NCI-H2196 (cell line): ENCODE results near the gene CCL4.

ENCODE experiments used
- DNase-seq: peaks from one replicate; lab custom pipeline; 2025; ENCODE audit not compliant: unreplicated experiment; lab: John Stamatoyannopoulos, UW

CCL4 gene

GRCh38 chr17:36142806-36143205 lies 39.2 kb downstream of the CCL4 start:
- DNase-seq = no peak

- DNase-seq = no peak
Observed at GRCh38 chr17:36144014-36144413, 40.4 kb downstream of the CCL4 start.

- no peak for DNase-seq
Observed at GRCh38 chr17:36144981-36145729, 41.5 kb downstream of the CCL4 start.

GRCh38 chr17:36147601-36148000 lies 44.0 kb downstream of the CCL4 start:
- no peak for DNase-seq

- DNase-seq = peak; percentile 6
Observed at GRCh38 chr17:36148559-36149295, 45.1 kb downstream of the CCL4 start.

GRCh38 chr17:36149296-36149820 lies 45.7 kb downstream of the CCL4 start:
- DNase-seq = no peak

GRCh38 chr17:36151891-36152638 lies 48.4 kb downstream of the CCL4 start:
- no peak for DNase-seq

- DNase-seq = no peak
Observed at GRCh38 chr17:36152639-36153120, 49.1 kb downstream of the CCL4 start.

- DNase-seq = no peak
Observed at GRCh38 chr17:36153895-36154610, 50.4 kb downstream of the CCL4 start.
